Thoracic aorta (tissue), 2 donors: Measurements from ENCODE around the gene GREB1L. TPM values are rescaled to one million over a fixed set of nuclear protein-coding genes. Genes with fewer than 3 reads are reported as not detected.

Experiments used
- ATAC-seq: fragments of 150-250 bp; one replicate; pipeline ENCODE4 v1.8.0; 2017; ENCODE audit warnings: low read depth; ENCODE audit not compliant: insufficient number of reproducible peaks, low FRiP score
- DNase-seq: peaks from one replicate; pipeline ENCODE4 v3.0.0-alpha.2; 2020; ENCODE audit warnings: low spot score
- H3K27ac ChIP-seq, 2 donors: fragments of 200-600 bp; sonication (generic); 1 replicate in 1 of 2; 2 replicates in 1 of 2; pipeline ENCODE4 v1.5.1; 2016; ENCODE audit warnings: mild to moderate bottlenecking in 2 of 2, moderate library complexity in 2 of 2
- H3K27me3 ChIP-seq: fragments of 200-600 bp; sonication (generic); replicated peaks from 2 replicates; pipeline ENCODE4 v1.6.0; 2016; ENCODE audit warnings: mild to moderate bottlenecking; ENCODE audit not compliant: insufficient read depth
- H3K36me3 ChIP-seq: fragments of 200-600 bp; sonication (generic); one replicate; pipeline ENCODE4 v1.5.1; 2016
- H3K4me1 ChIP-seq, 2 donors: fragments of 200-600 bp; sonication (generic); 1 replicate in 1 of 2; 2 replicates in 1 of 2; pipeline versions ENCODE4 v1.5.1 to v1.6.0; 2016; ENCODE audit warnings: low read depth in 2 of 2, mild to moderate bottlenecking in 1 of 2; ENCODE audit not compliant: control insufficient read depth in 1 of 2
- H3K4me3 ChIP-seq: fragments of 200-600 bp; sonication (generic); 2 replicates; pipeline ENCODE4 v1.5.1; 2016; ENCODE audit warnings: mild to moderate bottlenecking
- H3K9me3 ChIP-seq: fragments of 200-600 bp; sonication (generic); 2 replicates; pipeline ENCODE4 v1.5.1; 2016
- total RNA-seq, 2 donors: library from RNA; depleted of rRNA; stranded (reverse); fragments of >200 nt; gene quantifications; one replicate each; pipeline versions ENCODE4 v1.1.0 to v1.2.3, GENCODE V29; 2016
- TF ChIP-seq, protein P1 (sequence below): fragments of 200-600 bp; sonication (generic); IDR thresholded peaks from one replicate; pipeline ENCODE4 v1.5.1; 2019; ENCODE audit warnings: antibody characterized with exemption

The GREB1L gene
- total RNA-seq, 2 donors from 2014 or later, result 12.7 to 20.0 TPM

DNA sequence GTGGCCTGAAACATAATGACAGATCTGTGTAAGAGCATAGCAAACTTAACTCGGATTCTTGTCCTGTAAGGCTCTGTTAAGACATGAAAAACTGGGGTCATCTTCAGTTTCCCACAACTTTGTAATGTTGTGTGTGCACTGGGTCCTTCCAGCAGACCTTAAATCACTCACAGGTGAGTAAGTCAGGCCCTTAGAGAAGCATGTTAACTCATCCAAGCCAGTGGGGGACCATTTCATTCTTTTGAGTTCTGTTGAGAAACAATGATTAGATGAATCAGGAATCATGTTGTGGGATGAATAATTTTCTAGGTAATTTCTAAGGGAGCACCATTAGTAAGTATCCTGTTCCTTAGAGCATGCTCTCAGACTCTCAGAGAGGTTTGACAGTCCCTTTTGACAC is 191.4 kb downstream of the GREB1L start:
- TF ChIP-seq, protein P1, sequence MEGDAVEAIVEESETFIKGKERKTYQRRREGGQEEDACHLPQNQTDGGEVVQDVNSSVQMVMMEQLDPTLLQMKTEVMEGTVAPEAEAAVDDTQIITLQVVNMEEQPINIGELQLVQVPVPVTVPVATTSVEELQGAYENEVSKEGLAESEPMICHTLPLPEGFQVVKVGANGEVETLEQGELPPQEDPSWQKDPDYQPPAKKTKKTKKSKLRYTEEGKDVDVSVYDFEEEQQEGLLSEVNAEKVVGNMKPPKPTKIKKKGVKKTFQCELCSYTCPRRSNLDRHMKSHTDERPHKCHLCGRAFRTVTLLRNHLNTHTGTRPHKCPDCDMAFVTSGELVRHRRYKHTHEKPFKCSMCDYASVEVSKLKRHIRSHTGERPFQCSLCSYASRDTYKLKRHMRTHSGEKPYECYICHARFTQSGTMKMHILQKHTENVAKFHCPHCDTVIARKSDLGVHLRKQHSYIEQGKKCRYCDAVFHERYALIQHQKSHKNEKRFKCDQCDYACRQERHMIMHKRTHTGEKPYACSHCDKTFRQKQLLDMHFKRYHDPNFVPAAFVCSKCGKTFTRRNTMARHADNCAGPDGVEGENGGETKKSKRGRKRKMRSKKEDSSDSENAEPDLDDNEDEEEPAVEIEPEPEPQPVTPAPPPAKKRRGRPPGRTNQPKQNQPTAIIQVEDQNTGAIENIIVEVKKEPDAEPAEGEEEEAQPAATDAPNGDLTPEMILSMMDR, result no peak
- no peak for ATAC-seq
- Histone ChIP-seq H3K27me3 (no peaks in the 10 kb centered on the region), H3K4me1 (no peaks in the 10 kb centered on the region), H3K36me3 (no peaks in the 10 kb centered on the region), H3K27ac (no peak overlapping the region), H3K4me3 (no peak overlapping the region), H3K9me3 (no peaks in the 10 kb centered on the region)
- no peak for DNase-seq

DNA sequence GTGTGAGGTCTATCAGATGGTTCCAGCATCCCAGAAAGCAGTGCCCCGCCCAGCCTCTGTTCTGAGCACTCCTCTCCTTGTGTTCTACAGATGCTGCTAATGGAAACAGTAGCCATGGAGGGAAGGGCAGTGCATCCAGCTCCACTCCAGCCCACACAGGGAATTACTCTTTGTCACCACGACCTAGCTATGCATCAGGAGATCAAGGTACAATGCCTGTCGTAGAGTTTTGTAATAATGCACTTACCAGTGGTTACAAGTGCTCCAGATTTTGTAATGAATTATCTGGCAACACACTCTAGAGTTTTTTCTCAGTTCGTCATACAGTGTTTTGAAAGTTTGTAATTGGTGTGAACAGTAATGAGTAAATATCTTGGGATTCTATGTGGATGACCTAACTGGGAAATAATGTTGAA is 197.4 kb downstream of the GREB1L start:
- Histone ChIP-seq H3K4me3 (no peak overlapping the region), H3K27ac (no peak overlapping the region), H3K9me3 (no peaks in the 10 kb centered on the region), H3K27me3 (no peaks in the 10 kb centered on the region), H3K36me3 (no peaks in the 10 kb centered on the region), H3K4me1 (no peaks in the 10 kb centered on the region)
- TF ChIP-seq, protein P1, result no peak
- DNase-seq, result no peak
- no peak for ATAC-seq

DNA sequence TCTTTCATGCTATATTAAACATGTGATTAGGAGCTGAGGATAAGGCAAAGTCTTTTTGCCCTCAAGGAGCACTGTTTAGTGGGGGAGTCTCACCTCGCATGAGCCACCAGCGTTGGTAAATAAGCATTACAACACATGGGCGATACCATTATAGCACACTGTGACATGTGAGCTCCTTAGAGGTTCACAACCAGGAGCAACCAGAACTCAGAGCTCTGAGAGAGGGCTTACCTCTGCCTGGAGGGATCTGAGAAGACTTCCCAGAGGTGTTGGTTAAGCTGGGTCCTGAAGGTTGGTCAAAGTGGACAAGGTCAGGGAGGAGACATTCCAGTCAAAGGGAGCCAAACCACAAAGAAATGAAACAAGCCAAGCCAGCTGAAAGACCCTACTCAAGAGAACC is 199.6 kb downstream of the GREB1L start:
- no peaks in the 10 kb centered on the region for H3K36me3 ChIP-seq
- no peaks in the 10 kb centered on the region for H3K27me3 ChIP-seq
- H3K4me3 ChIP-seq, result no peak overlapping the region
- ATAC-seq (no peak), DNase-seq (no peak)
- TF ChIP-seq, protein P1, result no peak
- H3K27ac ChIP-seq, result no peak overlapping the region
- no peaks in the 10 kb centered on the region for H3K4me1 ChIP-seq
- H3K9me3 ChIP-seq, result no peaks in the 10 kb centered on the region

DNA sequence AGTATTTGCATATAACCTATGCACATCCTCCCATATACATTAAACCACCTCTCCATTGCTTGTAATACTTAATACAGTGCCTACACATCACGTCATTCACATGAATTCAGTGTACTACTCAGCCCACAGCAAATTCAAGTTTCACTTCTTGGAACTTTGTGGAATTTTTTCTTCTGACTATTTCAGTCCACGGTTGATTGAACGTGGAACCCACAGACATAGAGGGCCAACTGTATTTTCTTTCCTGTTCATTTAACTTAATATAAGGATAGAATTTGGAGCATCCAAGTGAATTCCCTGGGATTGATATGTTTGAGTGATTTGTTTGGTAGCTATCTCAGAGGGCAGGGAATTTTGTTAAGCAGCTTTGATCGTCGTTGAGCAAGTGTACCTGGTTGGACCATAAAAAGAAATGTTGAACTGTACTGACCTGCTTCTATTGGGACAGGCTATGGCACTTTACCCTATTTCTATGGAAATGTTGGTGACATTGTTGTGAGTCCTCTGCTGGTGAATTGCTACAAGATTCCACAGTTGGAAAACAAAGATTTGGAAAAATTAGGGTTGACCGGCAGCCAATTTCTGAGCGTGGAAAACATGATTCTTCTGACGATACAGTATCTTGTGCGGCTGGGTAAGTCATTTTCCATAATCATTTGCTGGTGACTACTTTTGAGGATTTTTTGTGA is 201.9 kb downstream of the GREB1L start:
- Histone ChIP-seq H3K4me3 (peak overlapping the region; percentile 39), H3K9me3 (no peaks in the 10 kb centered on the region), H3K27me3 (no peaks in the 10 kb centered on the region), H3K4me1 (no peaks in the 10 kb centered on the region), H3K36me3 (no peaks in the 10 kb centered on the region), H3K27ac (no peak overlapping the region)
- DNase-seq (no peak), ATAC-seq (no peak)
- TF ChIP-seq, protein P1, result no peak

DNA sequence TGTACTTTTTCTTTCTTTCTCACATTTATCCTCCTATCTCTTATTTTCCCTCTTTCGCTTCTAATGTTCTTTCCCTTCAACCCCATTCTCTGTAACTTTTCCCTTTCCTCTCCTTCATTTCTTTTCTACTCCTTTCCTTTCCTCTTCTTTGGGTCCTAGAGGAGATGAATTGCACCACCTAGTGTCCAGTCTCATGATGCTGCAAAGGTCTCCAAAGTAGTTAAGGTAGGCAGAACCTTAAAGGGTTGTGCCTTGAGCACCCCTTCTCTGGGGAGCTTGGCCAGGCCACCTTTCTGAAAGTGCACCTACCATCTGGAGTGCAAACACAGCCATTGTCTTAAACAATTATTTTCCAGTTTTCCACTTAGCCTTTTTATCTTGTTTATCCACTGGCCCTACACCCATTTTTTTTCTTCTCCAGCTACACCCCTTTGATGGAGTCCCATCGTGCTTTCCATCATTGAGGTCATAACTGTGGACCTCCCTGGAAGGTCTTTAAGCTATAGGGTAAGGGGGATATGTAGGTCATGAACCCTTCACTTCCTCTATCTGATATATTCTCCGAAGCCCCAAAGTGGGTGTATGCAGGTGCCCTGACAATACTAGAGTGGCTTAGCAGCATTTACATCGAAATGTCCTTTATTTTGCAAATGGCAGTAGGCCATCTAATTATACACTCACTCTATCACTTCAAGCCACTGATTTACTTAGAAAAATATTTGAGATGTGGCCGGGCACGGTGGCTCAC is 202.6 kb downstream of the GREB1L start:
- no peak for ATAC-seq
- Histone ChIP-seq H3K27me3 (no peaks in the 10 kb centered on the region), H3K27ac (no peak overlapping the region), H3K9me3 (no peaks in the 10 kb centered on the region), H3K4me1 (no peaks in the 10 kb centered on the region), H3K4me3 (peak overlapping the region; percentile 39), H3K36me3 (no peaks in the 10 kb centered on the region)
- TF ChIP-seq, protein P1, result peak; percentile 61
- no peak for DNase-seq
